MV-4-11 (cell line): ENCODE data around the gene ATP7B.
A peak's percentile ranks its signal among the peaks of the same experiment; 100 is the strongest.

ENCODE experiments used
- DNase-seq: peaks from one replicate; lab custom pipeline; 2025; lab: John Stamatoyannopoulos, UW

The ATP7B gene

DNA sequence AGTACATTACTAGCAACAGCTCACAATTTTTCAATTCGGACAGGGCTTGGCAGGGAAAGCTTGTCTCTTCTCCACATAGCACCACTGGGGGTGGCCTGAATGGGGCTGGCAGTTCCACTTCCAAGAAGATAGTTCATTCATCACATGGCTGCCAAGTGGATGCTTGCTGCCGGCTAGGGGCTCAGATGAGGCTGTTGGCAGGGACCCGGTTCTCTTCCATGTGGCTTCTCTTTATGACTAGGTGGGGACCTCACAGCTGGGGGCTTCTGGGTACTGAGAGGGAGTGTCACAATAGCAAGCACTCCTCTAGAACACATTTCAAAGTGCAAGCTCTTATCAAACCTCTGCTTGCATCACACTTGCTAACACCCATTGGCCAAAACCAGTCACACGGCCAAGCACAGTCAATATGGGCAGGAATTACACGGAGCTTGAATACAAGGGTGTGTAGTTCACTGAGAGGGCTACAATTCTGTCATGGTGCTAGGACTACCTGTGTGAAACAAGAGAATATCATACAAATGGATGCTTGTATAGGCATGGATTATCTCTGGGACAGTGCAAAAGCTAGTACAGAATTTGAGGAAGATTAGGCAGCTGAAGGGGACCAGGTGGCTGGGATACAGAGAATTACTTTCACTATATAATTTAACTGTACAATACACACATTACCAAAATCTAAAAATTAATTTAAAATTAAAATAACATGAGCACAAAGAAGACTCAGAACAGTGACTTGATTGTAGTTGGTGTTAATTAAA lies 32.3 kb downstream of the ATP7B start:
- no peak for DNase-seq

DNA sequence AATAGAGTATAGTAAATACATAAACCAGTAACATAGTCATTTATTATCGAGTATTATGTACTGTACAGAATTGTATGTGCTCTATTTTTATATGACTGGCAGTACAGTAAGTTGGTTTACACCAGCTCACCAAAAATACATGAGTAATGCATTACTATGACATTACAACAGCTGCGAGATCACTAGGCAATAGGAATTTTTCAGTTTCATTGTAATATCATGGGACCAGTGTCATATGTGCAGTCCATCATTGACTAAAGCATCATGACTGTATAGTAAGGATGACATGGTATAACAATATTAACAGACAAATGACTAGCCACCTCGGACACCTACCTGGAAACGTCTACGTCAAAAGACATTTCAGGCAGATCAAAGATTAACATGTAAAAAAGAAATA lies 33.6 kb downstream of the ATP7B start:
- no peak for DNase-seq

DNA sequence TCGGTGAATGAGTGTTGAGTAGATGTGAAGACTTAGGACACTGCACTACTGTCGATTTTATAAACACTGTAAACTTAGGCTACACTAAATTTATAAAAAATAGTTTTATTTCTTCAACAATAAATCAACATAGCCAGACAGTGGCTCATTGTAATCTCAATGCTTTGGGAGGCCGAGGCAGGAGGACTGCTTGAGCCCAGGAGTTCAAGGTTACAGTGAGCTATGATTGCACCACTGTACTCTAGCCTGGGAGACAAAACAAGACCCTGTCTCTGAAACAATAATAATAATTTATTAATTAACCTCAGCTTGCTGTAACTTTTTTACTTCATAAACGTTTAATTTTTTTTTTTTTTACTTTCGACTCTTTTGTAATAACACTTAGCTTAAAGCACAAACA lies 34.4 kb downstream of the ATP7B start:
- no peak for DNase-seq

DNA sequence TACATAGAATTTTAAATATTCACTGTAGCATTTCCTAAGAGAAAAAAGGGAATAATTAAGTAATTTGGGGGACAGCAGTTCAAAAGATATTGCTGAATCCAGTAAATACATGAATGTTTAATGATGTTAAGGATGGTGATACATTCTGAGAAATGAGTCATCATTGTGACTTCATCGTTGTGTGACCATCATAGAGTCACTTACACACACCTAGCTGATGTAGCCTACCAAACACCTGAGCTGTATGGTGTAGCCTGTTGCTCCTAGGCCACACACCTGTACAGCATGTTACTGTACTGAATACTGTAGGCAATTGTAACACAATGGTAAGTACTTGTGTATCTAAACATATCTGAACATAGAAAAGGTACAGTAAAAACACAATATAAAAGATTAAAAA lies 34.8 kb downstream of the ATP7B start:
- no peak for DNase-seq

DNA sequence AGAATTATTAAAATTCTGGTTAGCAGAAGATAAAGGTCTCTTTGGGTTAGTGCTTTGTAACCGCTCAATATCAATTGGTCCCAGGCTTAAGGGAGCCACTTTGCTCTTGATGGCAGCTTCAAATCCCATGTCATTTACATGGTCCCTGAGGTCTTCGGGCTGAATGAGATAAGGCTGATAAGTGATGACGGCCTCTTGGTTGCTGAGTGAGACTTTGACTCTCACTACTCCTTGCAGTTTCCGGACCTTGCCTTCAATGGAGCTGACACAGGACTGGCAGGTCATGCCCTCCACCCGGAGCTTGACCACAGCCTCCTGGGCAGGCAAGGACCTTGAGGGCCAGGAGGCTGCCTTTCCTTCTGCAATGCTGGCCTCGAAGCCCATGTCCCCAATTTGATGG lies 36.8 kb downstream of the ATP7B start:
- no peak for DNase-seq

DNA sequence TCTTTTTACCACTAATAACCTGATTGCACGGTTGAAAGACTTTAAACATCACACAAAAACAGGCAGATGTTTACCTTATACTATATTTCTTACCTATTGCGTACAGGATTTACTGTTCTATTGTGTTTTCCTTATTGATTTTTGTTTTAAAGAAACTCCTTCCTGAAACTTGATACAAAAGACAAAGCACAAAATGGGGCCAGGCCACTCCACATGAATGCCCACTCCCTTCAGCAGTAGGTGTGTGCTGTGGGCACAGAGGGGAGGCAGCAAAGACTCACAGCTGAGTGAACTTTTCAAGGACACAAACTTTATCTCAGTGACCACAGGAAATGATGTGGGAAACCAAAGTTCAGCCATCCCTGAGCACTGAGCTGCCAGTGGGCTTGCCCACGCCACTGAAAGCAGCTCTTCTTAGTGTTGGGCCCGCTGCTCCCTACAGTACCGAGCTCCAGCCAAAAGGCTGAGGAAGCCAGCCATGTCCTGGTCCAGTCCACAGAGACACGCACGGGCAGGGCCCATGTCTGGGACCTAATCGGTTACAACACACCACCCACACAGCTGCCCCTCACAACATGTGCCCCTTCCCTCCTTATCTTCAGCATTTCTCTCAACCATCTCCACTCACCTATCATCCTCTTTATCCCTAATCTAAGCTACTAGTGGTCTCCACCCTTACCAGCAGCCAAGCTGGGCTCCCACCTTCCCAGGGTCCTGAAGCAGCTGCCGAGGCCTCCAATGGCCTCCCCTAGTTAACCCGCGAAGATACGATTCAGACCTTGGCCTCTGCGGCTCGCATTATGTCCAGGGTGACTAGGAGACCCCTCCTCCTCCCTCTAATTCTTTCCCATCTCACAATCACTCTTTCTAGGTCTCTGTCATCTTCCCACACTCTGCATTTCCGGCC lies 39.5 kb downstream of the ATP7B start:
- no peak for DNase-seq

DNA sequence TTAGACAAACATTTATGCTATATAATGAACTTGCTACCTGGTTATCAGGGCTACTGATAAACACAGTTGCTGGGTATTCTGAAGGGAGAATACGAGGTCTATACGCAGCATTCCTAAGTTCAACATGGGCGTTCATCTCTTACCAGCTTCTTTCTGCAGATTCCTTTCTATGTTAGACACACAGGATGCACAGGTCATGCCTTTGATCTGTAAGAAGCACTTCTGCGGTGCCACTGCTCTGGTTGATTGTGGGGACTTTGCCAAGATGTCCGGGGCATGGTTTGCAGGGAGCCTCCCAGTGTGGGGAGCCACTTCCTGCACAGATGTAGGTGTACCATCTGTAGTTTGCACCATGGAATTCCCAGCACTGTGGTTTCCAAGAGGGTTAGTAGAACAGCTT lies 40.9 kb downstream of the ATP7B start:
- DNase-seq = no peak

DNA sequence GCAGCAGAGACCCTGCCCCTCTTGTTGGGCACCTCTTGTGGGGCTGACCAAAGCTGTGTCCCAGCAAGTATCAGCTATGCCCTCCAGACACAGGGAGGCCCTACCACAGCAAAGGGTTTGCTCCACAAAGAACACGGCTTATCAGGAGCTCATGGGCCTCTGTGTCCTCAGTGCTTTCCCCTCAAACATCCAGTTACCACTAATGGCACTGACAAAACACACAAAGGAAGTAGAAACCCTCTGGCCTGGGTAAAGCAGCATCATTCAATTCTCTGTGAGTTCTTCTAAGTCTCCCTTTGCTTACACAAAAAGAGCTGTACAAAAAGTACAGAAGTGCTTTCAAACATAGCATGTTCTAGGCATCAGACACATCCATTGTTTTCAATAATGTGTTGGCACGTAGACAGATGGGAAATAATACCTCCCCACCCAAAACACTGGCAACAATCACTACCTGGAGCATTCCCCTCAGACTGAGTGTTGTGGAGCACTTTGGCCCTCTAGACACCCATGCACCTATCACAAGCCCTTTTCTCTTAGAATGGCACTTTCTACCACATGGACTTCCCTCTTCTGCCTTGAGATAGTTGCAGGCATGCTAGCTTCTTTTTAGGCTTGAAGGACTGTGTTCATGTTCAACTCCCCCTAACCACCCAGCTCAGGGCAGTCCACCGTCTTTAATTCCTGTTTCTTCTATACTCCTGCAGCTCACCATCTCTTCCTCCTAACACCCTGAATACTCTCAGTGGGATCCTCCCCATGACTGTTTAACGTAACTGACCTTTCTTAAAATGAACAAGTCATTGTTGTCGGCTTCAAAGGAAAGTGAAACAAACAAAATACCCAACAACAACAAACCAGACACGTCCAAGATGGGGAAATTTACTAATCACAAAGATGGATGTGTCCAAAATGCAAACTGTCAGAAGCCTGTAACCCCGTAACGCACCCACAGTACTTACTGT lies 43.5 kb downstream of the ATP7B start:
- no peak for DNase-seq

DNA sequence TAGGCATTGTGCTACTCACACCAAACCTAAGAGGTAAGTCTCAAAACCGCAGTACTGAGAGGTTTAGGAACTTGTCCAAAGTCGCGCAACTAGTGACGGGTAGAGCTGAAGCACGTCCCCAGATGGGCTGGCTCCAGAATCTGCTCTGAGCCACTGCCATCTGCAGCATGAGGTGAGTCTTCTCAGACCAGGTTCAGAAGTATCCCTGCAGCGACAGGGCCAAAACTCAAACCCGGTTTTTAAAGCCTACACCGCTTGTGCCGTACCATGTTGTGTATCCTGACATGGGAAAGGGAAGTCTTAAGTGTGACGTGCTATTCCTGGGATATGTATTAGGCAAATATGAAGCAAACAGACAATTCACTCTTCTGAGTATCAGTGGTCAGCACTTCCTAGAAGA lies 45.1 kb downstream of the ATP7B start:
- no peak for DNase-seq

DNA sequence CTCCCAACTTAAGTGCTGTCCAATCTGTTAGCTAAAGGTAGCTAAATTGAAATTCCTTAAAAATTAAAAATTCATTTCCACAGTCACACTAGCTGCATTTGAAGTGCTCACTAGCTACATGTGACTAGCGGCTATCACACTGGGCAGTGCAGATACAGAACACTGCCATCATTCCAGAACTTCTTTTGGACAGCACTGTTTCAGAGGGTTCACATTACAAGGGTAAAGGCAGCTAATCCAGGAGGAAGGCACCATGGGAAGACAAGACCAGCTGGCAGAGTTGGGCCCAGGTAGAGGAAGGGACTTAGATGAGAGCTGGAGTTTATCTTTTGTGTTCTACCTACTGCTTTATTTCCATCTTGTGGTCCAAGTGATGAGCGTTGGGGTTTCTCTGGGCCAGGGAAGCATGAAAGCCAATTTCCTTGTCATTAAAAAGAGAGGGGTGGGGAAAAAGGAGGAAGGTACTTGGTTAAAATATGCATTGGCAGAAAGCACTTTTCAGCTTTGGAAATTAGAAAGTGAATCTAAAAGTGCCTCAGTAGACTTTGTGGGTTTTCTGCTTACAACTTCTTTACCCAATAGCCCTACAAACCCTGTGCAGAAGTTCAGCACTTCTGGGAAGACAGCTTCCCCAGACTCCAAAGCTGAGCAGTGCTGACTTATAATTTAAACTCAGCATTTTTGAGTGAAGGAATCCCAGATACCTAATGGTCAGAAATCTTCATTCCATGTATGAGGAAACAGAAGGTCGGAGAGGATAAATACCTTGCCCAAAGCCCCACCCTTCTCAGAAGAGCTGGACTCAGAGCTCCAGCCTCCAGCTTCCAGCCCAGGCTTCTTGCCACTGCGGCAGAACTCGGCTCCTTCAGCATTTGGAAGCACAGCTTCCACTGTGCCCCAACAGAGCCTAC lies 49.5 kb downstream of the ATP7B start:
- no peak for DNase-seq

DNA sequence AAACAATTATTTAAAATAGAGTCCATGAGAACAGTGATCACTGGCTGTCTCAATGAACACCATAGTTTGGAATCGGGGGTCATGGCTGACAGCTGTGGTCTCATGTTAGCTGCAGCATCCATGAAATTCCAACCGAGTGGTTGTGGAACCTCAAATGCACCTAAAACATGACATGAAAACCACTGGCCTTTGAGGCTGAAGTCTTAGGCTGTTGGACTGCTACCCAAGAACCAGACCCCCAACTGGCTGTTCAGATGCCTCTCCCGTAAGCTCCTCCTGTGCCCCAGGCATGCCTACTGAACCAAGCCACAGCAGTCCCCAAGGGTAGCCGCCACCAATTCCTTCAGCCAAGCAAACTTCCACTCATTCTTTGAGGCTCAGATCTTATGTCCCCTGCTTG lies 50.5 kb downstream of the ATP7B start:
- DNase-seq = no peak

DNA sequence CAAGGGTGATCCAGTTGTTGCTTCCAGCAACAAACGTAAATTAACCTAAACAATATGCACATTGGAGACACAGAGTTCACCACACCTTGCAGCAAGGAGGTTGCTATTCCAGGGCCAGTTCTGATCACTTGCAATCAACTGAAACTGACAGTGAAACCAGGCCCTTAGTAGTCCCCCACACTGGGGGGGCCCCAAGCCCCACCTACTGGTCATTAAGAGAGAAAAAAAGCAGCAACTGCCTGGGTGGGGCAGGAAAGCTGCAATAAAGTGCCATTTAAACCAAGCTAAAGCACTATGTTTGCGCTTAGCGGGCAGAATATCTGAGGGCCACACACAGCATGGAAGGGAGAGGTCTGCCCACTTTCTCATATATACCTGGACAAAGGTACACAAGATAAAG lies 51.5 kb downstream of the ATP7B start:
- DNase-seq = peak; percentile 39

DNA sequence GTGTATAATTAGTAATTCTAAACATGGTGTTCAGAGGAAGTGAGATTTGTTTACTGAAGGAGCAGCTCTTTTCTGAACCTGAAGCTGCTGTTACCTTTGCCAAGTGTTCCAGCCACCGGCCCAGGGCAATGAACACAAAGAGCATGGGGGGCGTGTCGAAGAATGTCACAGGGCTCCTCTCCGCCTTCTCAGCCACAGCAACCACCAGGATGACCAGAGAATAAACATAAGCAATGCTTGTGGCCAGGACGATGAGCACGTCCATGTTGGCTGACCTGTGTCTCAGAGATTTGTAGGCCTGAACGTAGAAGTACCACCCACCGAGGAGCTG lies 53.1 kb downstream of the ATP7B start:
- no peak for DNase-seq

DNA sequence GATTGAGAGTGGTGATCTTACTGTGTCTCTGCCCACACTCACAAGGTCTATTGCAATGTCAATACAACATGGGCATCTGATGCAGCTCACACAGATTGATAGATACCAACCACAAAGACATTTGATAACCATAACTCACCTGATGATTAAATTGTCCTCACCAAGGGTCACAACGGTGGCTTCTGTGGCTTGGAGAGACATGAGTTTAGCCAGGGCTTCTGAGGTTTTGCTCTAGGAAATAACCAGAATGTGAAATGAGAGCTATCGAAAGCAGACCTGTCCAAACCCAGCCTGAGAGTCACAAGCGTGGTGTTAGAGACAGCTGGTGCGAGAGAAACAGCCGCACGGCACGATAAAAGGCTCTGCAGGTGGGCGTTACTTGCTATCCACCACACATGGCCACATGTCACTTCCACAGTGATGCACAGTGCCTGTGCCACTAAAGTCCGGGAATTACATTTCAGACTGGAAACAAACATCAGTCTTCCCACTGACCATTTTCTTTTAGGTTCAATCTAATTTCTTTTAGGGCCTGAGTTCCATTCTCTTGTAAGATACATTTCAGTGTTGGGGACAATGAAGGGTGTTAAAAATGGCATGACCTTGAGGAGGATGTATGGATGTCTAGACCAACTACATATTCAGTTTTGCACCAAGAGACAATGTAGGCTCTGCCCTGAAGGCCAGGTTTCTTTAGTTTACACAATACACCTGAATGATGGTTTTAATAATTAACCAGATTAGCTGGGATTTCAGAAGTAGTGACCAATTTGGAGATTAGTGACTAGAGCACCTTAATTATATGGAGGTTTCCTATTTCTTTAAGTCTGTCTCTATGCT lies 53.7 kb downstream of the ATP7B start:
- no peak for DNase-seq

DNA sequence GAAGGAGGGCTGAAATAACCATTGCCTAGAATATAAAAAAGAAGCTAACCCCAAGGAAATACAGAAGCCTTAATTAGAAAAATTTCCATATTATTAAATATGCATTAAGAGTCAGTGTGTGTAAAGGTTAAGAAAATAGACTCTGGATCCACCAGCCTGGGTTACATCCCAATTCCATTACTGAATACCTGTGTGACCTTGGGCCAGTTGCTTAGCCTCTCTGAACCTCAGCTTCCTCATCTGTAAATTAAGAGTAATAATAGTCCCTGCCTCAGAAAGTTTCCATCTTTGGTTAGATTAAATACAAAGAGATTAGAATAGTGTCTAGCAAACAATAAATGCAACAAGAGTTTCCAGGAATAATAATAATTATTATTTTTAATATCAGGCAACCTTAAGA lies 54.5 kb downstream of the ATP7B start:
- DNase-seq = no peak

DNA sequence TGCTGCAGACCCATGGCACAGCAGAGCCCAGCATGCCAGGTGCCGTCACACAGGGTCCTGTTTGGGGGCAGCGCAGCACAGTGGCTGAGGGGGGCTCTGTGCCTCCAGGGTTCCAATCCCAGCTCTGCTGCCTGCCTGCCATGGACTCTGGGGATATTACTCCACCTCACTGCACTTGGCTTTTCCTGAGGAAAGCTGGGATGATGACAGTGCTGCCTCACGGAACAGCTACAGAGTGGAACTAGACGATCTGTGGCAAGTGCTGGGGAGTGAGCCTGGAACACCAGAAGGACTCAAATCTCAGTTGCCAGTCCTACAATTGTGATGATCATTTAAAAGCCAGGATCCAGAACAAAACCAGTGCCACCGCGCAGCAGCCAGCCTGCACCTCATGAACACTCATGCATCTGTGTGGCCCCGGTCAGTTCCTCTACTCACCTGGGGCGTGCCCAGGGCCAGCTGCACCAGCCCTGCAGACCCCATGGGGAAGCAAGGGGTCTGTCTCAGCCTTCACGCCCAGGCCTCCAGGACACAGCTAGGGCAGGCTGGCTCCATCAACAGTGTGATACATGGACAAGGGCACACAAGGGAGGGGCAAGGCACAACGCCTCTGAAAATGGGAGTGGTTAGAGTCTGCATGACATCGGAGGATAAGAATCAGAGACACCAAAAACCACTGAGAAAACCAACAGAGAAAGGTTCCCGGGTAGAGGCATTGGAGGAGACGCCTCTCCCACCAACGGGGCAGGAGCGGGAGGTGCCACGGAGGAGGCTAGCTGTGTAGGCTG lies 55.2 kb downstream of the ATP7B start:
- peak; percentile 29 for DNase-seq

DNA sequence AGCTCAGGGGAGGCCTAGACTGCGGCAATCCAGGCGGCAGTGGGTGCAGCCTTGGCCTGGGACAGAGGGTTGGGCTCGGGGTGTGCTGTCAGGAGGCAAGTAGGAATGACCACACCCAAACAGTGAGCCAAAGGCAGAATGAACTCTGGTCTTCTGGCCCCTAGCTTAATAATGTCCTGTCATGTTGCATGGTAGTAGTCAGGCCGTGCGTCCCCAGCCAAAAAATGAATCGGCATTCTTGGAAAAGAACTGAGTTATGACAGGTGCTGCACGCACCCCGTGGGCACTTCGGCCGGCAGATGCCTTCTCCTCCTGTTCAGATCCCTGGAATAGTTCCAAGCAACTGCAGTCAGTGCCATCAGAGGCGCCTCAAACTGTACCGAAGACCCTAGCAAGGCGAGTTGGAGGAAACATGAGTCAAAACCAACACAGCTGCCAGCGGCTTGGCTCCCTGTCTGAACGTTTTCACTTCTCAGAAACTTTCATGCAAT lies 55.9 kb downstream of the ATP7B start:
- DNase-seq = peak; percentile 80

DNA sequence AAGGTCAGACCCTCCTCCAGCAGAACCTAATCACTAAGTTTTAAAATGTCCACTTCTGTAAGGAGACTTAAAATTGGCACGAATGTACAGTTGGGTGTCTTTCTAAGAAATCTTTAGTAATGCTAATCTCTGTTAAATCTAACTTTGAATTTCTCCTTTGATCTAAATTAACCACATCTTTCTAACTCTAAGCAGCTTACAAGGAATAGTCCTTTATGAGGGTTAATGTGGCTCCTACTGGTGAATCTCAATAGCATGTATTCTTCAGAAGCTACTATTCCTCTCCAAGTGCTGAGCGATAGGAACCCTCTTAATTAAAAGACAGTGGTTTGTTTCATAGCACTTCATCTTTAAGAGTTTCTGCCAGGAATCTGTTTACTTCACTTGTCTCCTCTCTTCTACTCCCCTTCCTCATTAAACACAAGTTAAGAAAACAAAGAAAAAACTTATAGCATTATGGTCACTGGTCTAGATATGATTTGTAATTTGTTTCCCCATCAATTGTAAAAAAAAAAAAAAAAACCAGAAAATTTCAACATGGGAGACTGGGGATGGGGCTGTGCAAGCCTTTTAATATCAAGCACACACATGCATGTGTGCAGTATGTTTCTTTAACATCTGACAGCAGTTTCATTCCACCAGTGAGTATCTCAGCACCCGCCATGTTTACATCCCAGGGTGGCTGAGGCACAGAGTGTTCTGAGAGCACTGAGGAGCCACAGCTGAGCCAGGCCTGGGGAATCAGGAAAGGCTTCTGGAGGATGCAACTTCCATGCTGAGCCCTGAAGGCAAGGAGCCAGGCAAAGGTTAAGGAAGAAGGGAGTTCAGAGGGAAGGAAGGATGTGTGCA lies 57.7 kb downstream of the ATP7B start:
- DNase-seq = no peak
